ENCODE measurements around the gene PXYLP1.

DNA sequence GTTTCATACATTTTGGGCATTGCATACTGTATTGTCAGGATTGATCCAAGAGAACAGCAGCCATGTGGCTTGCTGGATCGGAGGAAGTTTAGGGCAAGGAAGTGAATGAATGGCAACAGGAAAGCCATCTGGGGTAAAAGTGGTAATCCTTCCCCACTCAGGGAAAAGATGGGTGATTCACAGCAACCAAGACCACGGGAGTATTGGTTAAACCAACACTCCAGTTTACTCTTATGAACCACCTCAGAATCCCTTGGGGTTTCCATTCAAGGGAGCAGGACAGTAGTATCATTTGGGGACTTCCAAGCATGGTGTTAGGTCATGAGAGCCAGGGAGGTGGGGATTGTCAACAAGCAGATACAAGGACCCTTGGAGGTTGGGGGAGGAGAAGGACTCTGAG lies 111.5 kb downstream of the PXYLP1 start:
- TF ChIP-seq TEAD4 (IDR thresholded peaks at IDR 0.05): no peak
- no peak for TF ChIP-seq EP300 (IDR thresholded peaks at IDR 0.05; ENCODE audit: borderline replicate concordance)
- no peak for TF ChIP-seq CEBPB (IDR thresholded peaks at IDR 0.05)
- TF ChIP-seq, protein P1, sequence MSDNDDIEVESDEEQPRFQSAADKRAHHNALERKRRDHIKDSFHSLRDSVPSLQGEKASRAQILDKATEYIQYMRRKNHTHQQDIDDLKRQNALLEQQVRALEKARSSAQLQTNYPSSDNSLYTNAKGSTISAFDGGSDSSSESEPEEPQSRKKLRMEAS (IDR thresholded peaks at IDR 0.05): no peak
- TF ChIP-seq FOXM1 (IDR thresholded peaks at IDR 0.05; ENCODE audit: borderline replicate concordance, low read depth): no peak
- no peak for TF ChIP-seq TAF1 (IDR thresholded peaks at IDR 0.05; ENCODE audit: low read depth)
- no peak for TF ChIP-seq ZBTB7A (IDR thresholded peaks at IDR 0.05; ENCODE audit: low read depth)
- TF ChIP-seq, protein P2, sequence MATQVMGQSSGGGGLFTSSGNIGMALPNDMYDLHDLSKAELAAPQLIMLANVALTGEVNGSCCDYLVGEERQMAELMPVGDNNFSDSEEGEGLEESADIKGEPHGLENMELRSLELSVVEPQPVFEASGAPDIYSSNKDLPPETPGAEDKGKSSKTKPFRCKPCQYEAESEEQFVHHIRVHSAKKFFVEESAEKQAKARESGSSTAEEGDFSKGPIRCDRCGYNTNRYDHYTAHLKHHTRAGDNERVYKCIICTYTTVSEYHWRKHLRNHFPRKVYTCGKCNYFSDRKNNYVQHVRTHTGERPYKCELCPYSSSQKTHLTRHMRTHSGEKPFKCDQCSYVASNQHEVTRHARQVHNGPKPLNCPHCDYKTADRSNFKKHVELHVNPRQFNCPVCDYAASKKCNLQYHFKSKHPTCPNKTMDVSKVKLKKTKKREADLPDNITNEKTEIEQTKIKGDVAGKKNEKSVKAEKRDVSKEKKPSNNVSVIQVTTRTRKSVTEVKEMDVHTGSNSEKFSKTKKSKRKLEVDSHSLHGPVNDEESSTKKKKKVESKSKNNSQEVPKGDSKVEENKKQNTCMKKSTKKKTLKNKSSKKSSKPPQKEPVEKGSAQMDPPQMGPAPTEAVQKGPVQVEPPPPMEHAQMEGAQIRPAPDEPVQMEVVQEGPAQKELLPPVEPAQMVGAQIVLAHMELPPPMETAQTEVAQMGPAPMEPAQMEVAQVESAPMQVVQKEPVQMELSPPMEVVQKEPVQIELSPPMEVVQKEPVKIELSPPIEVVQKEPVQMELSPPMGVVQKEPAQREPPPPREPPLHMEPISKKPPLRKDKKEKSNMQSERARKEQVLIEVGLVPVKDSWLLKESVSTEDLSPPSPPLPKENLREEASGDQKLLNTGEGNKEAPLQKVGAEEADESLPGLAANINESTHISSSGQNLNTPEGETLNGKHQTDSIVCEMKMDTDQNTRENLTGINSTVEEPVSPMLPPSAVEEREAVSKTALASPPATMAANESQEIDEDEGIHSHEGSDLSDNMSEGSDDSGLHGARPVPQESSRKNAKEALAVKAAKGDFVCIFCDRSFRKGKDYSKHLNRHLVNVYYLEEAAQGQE (IDR thresholded peaks at IDR 0.05; ENCODE audit: low read depth): no peak
- no peak for TF ChIP-seq NFIC (IDR thresholded peaks at IDR 0.05)
- no peak for TF ChIP-seq EGR1 (IDR thresholded peaks at IDR 0.05)
- TF ChIP-seq RAD21 (IDR thresholded peaks at IDR 0.05; ENCODE audit: low read depth): no peak
- TF ChIP-seq YY1 (IDR thresholded peaks at IDR 0.05; ENCODE audit: low read depth): no peak
